Anterior cingulate cortex (tissue), 58 donors: ENCODE data around the gene CEP41.
"Not testable (repeated sequence)": the region's sequence is repeated elsewhere in the genome, so short reads cannot be mapped to it uniquely, and the experiment has no call there.

Experiments
- DNase-seq, 58 donors: peaks; one replicate each; lab custom pipeline; 2025; lab: John Stamatoyannopoulos, UW

Gene CEP41

GRCh38 chr7:130463553-130464434 is 23.0 kb upstream of the CEP41 start:
- DNase-seq: no peak

DNA sequence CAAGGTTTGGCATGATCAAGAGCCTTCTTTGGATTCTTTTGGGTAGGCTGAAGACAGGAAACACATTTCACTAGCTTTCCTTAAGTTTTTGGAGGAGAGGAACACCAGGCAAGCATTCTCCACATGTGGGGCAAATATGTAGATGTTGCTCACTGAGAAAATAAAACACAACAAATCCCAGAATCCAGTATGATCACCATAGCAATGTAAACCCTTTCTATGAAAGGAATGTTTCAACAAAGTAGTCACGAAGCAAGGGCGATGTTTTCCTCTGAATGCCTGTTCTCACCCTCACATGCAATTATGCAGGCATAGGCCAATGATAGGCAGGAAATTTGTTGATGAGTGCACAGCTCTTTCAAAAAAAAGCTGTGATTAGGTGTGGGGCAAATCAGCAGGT is 20.5 kb upstream of the CEP41 start:
- no peak for DNase-seq

DNA sequence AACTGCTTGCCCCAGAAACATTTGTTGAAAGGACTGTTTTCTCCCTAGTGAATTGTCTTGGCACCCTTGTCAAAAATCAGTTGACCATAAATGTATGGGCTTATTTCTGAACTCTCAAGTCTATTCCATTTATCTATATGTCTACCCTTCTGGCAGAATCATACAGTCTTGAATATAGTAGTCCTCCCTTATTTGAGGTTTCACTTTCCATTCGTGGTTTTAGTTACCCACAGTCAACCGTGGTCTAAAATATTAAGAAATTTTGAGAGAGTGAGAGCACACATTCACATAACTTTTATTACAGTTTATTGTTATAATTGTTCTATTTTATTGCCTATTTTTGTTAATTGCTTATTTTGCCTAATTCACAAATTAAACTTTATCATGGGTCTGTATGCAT is 17.4 kb upstream of the CEP41 start:
- DNase-seq: no peak

DNA sequence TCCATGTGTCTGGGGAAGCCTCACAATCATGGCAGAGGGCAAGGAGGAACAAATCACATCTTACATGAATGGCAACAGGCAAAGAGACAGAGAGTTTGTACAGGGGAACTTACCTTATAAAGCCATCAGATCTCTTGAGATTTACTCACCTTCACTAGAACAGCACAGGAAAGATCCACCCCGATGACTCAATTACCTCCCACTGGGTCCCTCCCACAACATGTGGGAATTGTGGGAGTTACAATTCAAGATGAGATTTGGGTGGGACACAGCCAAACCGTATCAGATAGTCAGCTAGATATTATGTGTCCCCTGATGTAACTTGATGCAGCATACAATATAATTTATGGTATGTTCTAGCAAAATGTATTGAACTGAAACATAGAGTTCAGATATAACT is 14.1 kb upstream of the CEP41 start:
- no peak for DNase-seq

- no peak for DNase-seq
Measured at GRCh38 chr7:130452951-130453350, 12.1 kb upstream of the CEP41 start.

DNA sequence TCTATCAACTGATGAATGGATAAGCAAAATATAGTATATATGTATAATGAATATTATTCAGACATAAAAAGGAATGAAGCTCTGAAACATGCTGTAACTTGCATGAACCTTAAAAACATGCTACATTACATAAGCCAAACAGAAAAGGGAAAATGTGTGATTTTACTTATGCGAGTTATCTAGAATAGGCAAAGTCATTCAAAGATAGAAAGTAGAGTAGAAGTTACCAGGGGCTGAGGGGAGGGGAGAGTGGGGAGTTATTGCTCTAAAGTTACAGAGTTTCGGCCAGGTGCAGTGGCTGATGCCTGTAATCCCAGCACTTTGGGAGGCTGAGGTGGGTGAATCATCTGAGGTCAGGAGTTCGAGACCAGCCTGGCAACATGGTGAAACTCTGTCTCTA is 10.5 kb upstream of the CEP41 start:
- DNase-seq: not testable (repeated sequence)

DNA sequence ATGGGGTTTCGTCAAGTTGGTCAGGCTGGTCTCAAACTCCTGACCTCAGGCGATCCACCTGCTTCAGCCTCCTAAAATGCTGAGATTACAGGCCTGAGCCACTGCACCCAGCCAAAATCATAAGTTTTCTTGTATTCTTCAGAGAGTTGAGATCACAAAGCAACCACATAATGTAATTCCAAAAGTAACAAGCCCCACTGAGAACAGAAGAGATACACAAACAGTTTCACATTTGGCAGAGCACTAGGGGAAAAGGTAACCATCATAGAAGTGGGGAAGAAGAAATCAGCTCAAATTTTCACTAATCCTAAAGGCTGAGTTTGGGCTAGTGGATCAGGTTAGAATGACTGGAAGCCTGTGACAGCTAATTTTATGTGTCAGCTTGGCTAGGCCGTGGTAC is 5.4 kb upstream of the CEP41 start:
- no peak for DNase-seq

DNA sequence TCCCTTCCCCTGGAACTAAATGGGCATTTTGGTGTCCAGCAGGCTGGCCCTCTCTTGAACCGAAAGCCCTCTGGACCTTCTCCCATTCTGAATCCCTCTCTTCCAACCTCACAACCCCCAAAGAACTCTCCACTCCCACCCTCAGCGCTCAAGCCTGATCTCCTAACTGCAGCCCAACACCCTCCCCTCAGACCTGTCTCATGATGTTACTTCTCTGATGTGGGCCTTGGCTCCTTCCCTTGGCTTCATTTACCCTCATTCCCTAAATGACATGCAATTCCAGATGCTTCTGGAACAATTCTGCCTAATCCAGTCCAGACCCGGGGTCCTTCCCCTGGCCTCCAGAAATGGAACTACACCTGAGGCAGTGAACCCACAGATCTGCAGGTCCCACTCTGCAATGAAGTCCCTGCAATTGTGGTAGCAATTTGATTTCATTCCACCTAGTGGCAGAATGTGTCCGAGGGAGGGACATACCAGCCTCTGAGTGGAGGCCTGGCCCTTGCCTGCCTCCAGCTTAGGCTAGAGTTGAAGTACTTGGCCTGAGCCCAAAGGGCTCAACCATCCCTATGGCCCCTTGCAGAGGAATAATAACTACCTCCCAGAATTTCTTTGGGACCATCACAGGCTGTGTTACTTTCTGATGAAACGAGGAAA is 4.1 kb upstream of the CEP41 start:
- no peak for DNase-seq

DNA sequence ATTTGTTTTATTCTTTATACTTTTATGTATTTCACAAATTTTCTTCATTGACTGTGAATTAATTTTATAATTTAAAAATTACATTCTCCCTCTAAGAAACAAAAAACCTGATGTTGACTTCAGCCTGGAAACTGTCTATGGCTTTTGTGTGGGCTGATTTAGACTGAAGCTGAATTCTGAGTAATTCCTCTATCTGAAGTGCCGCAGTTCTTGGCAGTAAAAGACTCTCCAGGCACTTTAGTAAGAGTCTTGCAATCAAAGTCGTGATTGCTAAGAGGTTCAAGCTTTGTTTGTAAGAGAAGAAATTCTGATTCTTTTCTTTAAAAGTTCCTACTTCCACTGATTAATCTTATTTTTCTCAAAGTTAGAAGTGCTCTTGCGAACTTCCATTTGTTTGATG is 3.4 kb upstream of the CEP41 start:
- peak in 3 of 58 donors; percentile 9 to 45 (median 34) for DNase-seq

GRCh38 chr7:130442601-130443000 is 1.8 kb upstream of the CEP41 start:
- no peak for DNase-seq

- DNase-seq: peak in 3 of 58 donors; percentile 12 to 25 (median 18)
Measured at GRCh38 chr7:130441408-130441869, 623 bp upstream of the CEP41 start.

- DNase-seq: no peak
Measured at GRCh38 chr7:130436253-130436652, 4.6 kb downstream of the CEP41 start.

DNA sequence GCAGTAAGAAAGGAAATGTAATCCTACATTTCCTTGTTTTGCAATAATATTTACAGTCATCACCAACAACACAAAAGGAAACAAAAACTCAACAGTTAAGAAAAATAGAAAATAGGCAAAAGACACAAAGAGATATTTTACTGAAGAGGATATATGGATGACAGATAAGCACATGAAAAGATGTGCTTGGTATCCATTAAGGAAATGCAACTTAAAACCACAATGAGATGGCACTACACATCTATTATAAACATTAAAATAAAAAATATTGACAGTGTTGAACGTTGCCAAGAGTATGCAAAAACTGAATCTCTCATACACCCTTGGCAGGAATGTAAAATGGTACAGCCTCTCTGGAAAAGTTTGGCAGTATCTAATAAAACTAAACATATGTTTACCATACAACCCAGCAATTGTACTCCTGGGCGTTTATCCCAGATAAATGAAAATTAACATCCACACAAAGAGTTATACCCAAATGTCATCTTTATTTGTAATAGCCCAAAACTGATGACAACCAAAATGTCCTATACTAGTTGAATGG is 5.4 kb downstream of the CEP41 start:
- DNase-seq: no peak

DNA sequence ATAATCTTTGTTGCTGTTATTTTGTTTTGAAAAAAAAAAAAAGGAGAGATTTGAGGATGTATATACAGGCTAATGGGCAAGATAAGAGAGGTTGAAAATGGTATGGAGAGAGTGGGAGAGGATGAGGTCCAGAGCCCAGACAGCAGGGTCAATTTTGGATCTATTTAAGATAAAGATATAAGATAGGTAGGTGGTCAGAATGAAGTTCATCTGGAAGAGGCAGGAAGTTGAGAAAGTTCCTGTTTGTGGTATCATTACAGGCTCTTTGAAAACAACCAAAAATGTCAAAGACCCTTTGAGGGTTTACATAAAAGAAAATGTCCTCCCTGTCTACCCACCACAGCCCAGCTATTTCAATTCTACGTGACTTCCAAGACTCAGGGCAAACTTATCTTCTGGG is 7.5 kb downstream of the CEP41 start:
- DNase-seq: no peak

DNA sequence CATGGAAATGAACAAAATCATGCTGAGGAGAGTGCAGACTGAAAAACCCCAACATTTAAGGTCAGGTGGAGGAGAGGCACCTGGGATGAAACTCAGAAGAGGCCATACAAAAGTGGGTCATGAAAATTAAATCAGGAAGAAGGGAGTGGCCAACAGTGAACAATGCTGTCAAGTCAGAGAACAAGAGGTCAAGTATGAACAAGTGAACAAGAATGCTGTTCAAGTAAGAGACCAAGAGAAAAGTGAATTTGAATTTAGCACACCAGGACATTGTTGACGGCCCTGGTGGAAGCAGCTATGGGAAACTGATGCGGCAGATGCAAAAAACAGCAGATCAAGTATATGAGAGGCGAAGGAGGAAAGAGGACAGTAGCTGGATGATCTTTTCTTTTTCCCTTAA is 7.9 kb downstream of the CEP41 start:
- no peak for DNase-seq

GRCh38 chr7:130430841-130431666 is 9.8 kb downstream of the CEP41 start:
- peak in 1 of 58 donors; percentile 32 for DNase-seq

- no peak for DNase-seq
Measured at GRCh38 chr7:130430115-130430514, 10.7 kb downstream of the CEP41 start.

DNA sequence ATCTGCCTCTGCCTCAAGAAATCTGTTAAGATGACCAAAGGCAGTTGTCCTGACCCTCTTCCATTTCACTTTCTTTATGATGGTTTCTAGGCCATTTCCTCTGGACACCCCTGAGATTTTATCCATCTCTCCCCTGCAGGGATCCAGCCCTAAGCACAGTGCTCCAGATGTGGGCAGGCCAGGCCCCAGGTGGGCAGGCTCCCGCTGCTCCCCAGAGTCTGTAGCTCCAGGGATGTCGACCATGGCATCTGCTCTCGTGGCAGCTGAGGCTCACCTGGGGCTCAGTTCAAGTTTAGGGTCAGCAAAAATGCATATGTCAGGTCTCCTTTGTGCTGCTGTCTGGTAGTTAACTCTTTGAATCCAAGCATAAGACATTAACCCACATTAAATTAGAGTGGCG is 11.8 kb downstream of the CEP41 start:
- DNase-seq: no peak

DNA sequence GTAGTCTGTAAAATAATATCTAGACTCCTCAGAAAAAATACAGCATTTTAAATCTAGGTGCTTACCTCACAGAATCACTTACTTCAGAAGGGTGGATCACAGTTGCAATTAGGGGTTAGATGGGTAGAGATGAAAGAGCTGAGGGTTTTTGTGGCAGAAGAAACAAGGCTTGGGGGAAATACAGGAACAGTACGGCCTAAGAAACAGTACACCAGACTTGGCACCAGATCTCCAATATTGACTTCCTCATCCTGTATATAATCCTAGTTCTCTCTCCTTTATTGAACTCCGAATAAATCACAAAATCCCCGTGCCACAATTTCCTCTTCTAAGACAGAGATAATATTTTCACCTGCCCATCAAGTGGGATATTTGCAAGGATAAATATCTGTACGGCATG is 14.3 kb downstream of the CEP41 start:
- DNase-seq: no peak

DNA sequence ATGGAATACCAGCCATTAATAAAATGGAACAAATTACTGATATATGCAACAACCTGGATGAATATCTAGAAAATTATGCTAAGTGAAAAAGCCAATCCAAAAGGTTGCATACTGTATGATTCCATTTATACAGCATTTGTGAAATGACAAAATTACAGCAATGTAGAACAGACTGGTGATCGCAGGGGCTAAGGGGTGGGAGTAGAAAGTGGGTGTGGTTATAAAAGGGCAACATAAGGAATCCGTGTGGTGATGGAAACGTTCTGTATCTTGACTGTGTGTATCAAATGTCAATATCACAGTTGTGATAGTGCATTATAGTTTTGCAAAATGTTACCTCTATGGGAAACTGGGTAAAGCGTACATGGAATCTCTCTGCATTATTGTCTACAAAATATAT is 15.0 kb downstream of the CEP41 start:
- no peak for DNase-seq
